HepG2 (cell line): ENCODE results near the gene ACTR1A. TPM values are rescaled to one million over a fixed set of nuclear protein-coding genes. Genes with fewer than 3 reads are reported as not detected.

Experiments
- ATF7 ChIP-seq, 2 experiments: fragments of 450-650 bp in 1 of 2; sonication (generic) in 1 of 2; formaldehyde crosslinking in 1 of 2; IDR thresholded peaks; 2 replicates each; pipeline versions ENCODE4 v1.4.0 to v1.6.1; 2016 to 2020; ENCODE audit warnings: antibody characterized with exemption in 1 of 2, mild to moderate bottlenecking in 1 of 2, missing genetic modification reagents in 1 of 2
- CHD2 ChIP-seq: IDR thresholded peaks from 2 replicates; pipeline ENCODE4 v1.6.1; 2011; ENCODE audit warnings: low read depth, low read length, improper control_type of control experiment
- CREM ChIP-seq, 2 experiments: sonication (generic) in 1 of 2; formaldehyde crosslinking in 1 of 2; IDR thresholded peaks; 2 replicates each; pipeline versions ENCODE4 v1.4.0 to v1.6.1; 2016 to 2020; ENCODE audit warnings: antibody characterized with exemption in 1 of 2, mild to moderate bottlenecking in 1 of 2, missing genetic modification reagents in 1 of 2
- HOXA3 ChIP-seq: sonication (generic); formaldehyde crosslinking; IDR thresholded peaks from 2 replicates; pipeline ENCODE4 v1.5.0; 2020; ENCODE audit warnings: missing genetic modification reagents
- KAT7 ChIP-seq: IDR thresholded peaks from 2 replicates; pipeline ENCODE4 v1.6.1; 2018; ENCODE audit warnings: borderline replicate concordance, missing compliant biosample characterization
- MIER2 ChIP-seq: IDR thresholded peaks from 2 replicates; pipeline ENCODE4 v1.6.1; 2016; ENCODE audit warnings: missing biosample characterization, missing genetic modification reagents
- MIXL1 ChIP-seq: IDR thresholded peaks from 2 replicates; pipeline ENCODE4 v1.6.1; 2016
- NFKB2 ChIP-seq: sonication (generic); formaldehyde crosslinking; IDR thresholded peaks from 2 replicates; pipeline ENCODE4 v1.4.0; 2020; ENCODE audit warnings: missing genetic modification reagents, borderline replicate concordance
- NFRKB ChIP-seq: fragments of 450-650 bp; IDR thresholded peaks from 2 replicates; pipeline ENCODE4 v1.6.1; 2017
- NONO ChIP-seq, 2 experiments: fragments of 450-650 bp in 1 of 2; sonication (generic) in 1 of 2; formaldehyde crosslinking in 1 of 2; IDR thresholded peaks in 1 of 2; conservative IDR thresholded peaks in 1 of 2; 2 replicates each; pipeline versions ENCODE4 v1.6.1 to v1.8.0; 2017 to 2022; ENCODE audit warnings: mild to moderate bottlenecking in 1 of 2, missing genetic modification reagents in 1 of 2, moderate library complexity in 1 of 2
- PCBP1 ChIP-seq: fragments of 200-400 bp; formaldehyde crosslinking; IDR thresholded peaks from 2 replicates; pipeline ENCODE4 v1.6.1; 2017; ENCODE audit warnings: mild to moderate bottlenecking, low read depth, low read length, borderline replicate concordance
- RBFOX2 ChIP-seq: fragments of 200-400 bp; formaldehyde crosslinking; IDR thresholded peaks from 2 replicates; pipeline ENCODE4 v1.6.1; 2017; ENCODE audit warnings: low read depth, mild to moderate bottlenecking, low read length
- SATB2 ChIP-seq: sonication (generic); formaldehyde crosslinking; IDR thresholded peaks from 2 replicates; pipeline ENCODE4 v1.5.0; 2020; ENCODE audit warnings: missing genetic modification reagents
- ZBTB4 ChIP-seq: sonication (generic); formaldehyde crosslinking; IDR thresholded peaks from 2 replicates; pipeline ENCODE4 v1.4.0; 2020; ENCODE audit warnings: missing genetic modification reagents, mild to moderate bottlenecking, borderline replicate concordance
- ZNF883 ChIP-seq: sonication (generic); formaldehyde crosslinking; IDR thresholded peaks from 2 replicates; pipeline ENCODE4 v1.5.1; 2020; ENCODE audit warnings: mild to moderate bottlenecking, missing genetic modification reagents; ENCODE audit errors: not compliant biosample characterization
- polyA plus RNA-seq, 8 experiments: library from polyadenylated mRNA; depleted of rRNA in 3 of 8; stranded (reverse) in 7 of 8; unstranded in 1 of 8; fragments of >200 nt; fragmentation: Illumina TruSeq in 4 of 8; extraction: Trizol in 4 of 8; gene quantifications; 2 replicates each; pipeline versions ENCODE4 v1.2.1 to v1.2.3, GENCODE V29; 2011 to 2016; ENCODE audit warnings: low read depth in 4 of 8, missing spikeins in 1 of 8, mixed read lengths in 1 of 8; ENCODE audit not compliant: insufficient read depth in 1 of 8
- total RNA-seq, 5 experiments: library from RNA; depleted of rRNA; stranded (reverse); fragments of >200 nt; fragmentation: Illumina TruSeq; extraction: Trizol; gene quantifications; 2 replicates each; pipeline ENCODE4 v1.2.3, GENCODE V29; 2016; ENCODE audit warnings: low read depth in 1 of 5
- TF ChIP-seq, protein P1 (sequence below): IDR thresholded peaks from 2 replicates; pipeline ENCODE4 v1.6.1; 2016; ENCODE audit warnings: low read depth, borderline replicate concordance
- TF ChIP-seq, protein P2 (sequence below): sonication (generic); formaldehyde crosslinking; IDR thresholded peaks from 2 replicates; pipeline ENCODE4 v1.4.0; 2020; ENCODE audit warnings: low read depth, mild to moderate bottlenecking, missing genetic modification reagents

Gene ACTR1A
- total and polyA plus RNA-seq, 2 of the 13 experiments (the other 11 are each of a cell fraction or from before 2014, with no cell fraction given): 59.6 to 62.8 TPM

DNA sequence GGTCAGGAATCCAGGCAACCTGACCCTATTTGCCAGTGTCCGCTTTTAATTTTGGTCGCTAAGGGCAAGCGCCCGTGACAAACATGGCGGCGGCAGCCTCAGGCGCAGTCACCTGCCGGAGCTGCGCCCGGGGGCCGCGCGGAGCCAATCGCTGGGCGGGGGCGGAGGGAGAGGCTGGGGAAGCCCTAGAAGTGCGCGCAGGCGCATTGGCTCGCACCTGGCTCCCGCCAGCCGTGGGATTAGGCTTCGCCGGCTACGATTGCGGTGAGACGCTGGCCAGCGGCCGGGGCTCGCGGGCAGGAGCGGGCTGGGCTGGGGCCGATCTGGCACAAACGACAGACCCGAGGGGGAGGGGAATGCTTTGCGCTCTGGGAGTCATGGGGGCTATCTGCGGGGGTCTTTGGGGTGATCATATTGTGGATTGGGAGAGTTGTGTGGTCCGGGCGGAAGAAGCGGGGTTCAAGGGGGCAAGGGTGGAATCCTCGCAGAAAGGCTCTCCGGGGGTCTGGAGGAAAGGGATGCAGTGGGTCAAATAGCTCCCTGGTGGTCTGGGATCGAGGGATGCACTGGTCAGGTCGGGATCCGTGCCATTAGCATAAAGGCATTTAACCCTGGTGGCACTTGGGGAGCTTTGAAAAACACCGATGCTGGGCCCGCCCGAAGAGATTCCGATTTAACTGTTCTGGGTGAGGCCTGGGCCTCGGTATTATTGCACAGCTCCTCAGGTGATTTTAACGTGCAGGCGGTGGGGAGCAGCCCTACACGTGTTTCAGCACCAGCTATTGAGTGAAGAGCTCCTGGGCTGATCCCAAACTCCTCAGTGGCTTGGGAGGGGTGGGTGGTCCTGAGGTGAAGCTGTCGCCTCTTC is 41.1 kb downstream of the ACTR1A start (continued):
- TF ChIP-seq ZBTB4 (no peak), NONO (IDR thresholded peaks at IDR 0.05) (no peak), NONO (CRISPR knock-in tag; conservative IDR thresholded peaks at IDR 0.05) (peak; percentile 76), SATB2 (CRISPR knock-in tag) (no peak), NFKB2 (no peak), RBFOX2 (peak; percentile 65), CHD2 (no peak), ZNF883 (no peak), KAT7 (CRISPR knock-in tag) (no peak; the same call in 1 of the 2 replicates), MIXL1 (CRISPR knock-in tag) (0 out of 2 replicates have a peak, but pooled peaks have one; percentile 25), PCBP1 (no peak), ATF7 (IDR thresholded peaks at IDR 0.05) (no peak), ATF7 (CRISPR knock-in tag; IDR thresholded peaks at IDR 0.05) (no peak), NFRKB (no peak), CREM (IDR thresholded peaks at IDR 0.05) (peak; percentile 50; the same call in 1 of the 2 replicates), CREM (CRISPR knock-in tag; IDR thresholded peaks at IDR 0.05) (no peak), HOXA3 (CRISPR knock-in tag) (peak; percentile 99), MIER2 (CRISPR knock-in tag) (peak; percentile 83)
- TF ChIP-seq, protein P1, sequence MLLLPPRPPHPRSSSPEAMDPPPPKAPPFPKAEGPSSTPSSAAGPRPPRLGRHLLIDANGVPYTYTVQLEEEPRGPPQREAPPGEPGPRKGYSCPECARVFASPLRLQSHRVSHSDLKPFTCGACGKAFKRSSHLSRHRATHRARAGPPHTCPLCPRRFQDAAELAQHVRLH (CRISPR knock-in tag): no peak
- TF ChIP-seq, protein P2, sequence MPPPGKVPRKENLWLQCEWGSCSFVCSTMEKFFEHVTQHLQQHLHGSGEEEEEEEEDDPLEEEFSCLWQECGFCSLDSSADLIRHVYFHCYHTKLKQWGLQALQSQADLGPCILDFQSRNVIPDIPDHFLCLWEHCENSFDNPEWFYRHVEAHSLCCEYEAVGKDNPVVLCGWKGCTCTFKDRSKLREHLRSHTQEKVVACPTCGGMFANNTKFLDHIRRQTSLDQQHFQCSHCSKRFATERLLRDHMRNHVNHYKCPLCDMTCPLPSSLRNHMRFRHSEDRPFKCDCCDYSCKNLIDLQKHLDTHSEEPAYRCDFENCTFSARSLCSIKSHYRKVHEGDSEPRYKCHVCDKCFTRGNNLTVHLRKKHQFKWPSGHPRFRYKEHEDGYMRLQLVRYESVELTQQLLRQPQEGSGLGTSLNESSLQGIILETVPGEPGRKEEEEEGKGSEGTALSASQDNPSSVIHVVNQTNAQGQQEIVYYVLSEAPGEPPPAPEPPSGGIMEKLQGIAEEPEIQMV (CRISPR knock-in tag): no peak; the same call in 1 of the 2 replicates
